OCI-LY7 (cell line): ENCODE data around the gene FSD2. TPM values are rescaled to one million over a fixed set of nuclear protein-coding genes. Genes with fewer than 3 reads are reported as not detected.

ENCODE experiments used
- BruUV-seq: library from RNA; stranded (reverse); fragments of 400-500 nt; replicated peaks from 2 replicates; lab custom pipeline; 2021; lab: Mats Ljungman, UMichigan
- CTCF ChIA-PET: fragments of 300-600 bp; sonication (Branson Sonifier 250); formaldehyde crosslinking; loops from one replicate; lab custom pipeline; 2022; ENCODE audit warnings: antibody characterized with exemption; ENCODE audit not compliant: unreplicated experiment; lab: Charles Lee
- POLR2A ChIA-PET: fragments of 300-600 bp; sonication (Branson Sonifier 250); formaldehyde crosslinking; loops from one replicate; lab custom pipeline; 2022; ENCODE audit warnings: antibody characterized with exemption; lab: Charles Lee
- DNase-seq: peaks from one replicate; pipeline ENCODE4 v3.0.0-alpha.2; 2015; ENCODE audit warnings: low spot score
- H2AFZ ChIP-seq: fragments of 200-600 bp; sonication (generic), shearing (Covaris generic); 2 replicates; pipeline ENCODE4 v1.6.1; 2014; ENCODE audit warnings: mild to moderate bottlenecking, antibody characterized with exemption, low read length, moderate library complexity
- H3K27ac ChIP-seq: fragments of 200-600 bp; sonication (generic); 2 replicates; pipeline ENCODE4 v1.5.1; 2014; ENCODE audit warnings: mixed run types, low read depth, mild to moderate bottlenecking, moderate library complexity, low read length, inconsistent platforms; ENCODE audit not compliant: poor library complexity, severe bottlenecking
- H3K36me3 ChIP-seq: fragments of 200-600 bp; sonication (generic); 2 replicates; pipeline ENCODE4 v1.6.1; 2014; ENCODE audit warnings: mild to moderate bottlenecking, antibody characterized with exemption, low read length, moderate library complexity, mixed read lengths; ENCODE audit not compliant: insufficient read depth
- H3K4me1 ChIP-seq: fragments of 200-600 bp; sonication (generic); 2 replicates; pipeline ENCODE4 v1.5.1; 2014; ENCODE audit warnings: mild to moderate bottlenecking, low read length; ENCODE audit not compliant: insufficient read depth, poor library complexity, severe bottlenecking
- H3K4me2 ChIP-seq: fragments of 200-600 bp; sonication (generic); 2 replicates; pipeline ENCODE4 v1.6.1; 2014; ENCODE audit warnings: mild to moderate bottlenecking, low read length
- H3K4me3 ChIP-seq: fragments of 200-600 bp; sonication (generic); 2 replicates; pipeline ENCODE4 v1.5.1; 2014; ENCODE audit warnings: mild to moderate bottlenecking, low read depth, low read length; ENCODE audit not compliant: poor library complexity, severe bottlenecking
- H3K79me2 ChIP-seq: fragments of 200-600 bp; sonication (generic); 2 replicates; pipeline ENCODE4 v1.6.1; 2016; ENCODE audit warnings: low read depth, mild to moderate bottlenecking, low read length, moderate library complexity, mixed read lengths; ENCODE audit not compliant: insufficient read depth
- H3K9me2 ChIP-seq: fragments of 200-600 bp; sonication (generic); 2 replicates; pipeline ENCODE4 v1.6.1; 2016; ENCODE audit warnings: mild to moderate bottlenecking, low read length, mixed read lengths; ENCODE audit not compliant: insufficient read depth
- H3K9me3 ChIP-seq: fragments of 200-600 bp; sonication (generic); 2 replicates; pipeline ENCODE4 v1.6.1; 2014; ENCODE audit warnings: mild to moderate bottlenecking, mixed run types, low read length, mixed read lengths
- H4K20me1 ChIP-seq: fragments of 200-600 bp; sonication (generic); 2 replicates; pipeline ENCODE4 v1.6.1; 2014; ENCODE audit warnings: mild to moderate bottlenecking, antibody characterized with exemption, low read length, moderate library complexity, mixed read lengths; ENCODE audit not compliant: insufficient read depth
- EZH2phosphoT487 ChIP-seq: fragments of 200-600 bp; sonication (generic); IDR thresholded peaks from 2 replicates; pipeline ENCODE4 v1.6.1; 2018; ENCODE audit warnings: low read depth, borderline replicate concordance, mild to moderate bottlenecking, mixed run types, antibody characterized with exemption, low read length, moderate library complexity, mixed read lengths
- intact Hi-C: fragments of 100-400 bp; cut with micrococcal nuclease; formaldehyde crosslinking; loops from one replicate; pipeline ENCODE4 v1.10.0; 2022; ENCODE audit not compliant: unreplicated experiment
- total RNA-seq, 2 experiments: library from RNA; depleted of rRNA in 1 of 2; stranded (reverse); fragments of >200 nt in 1 of 2; shearing (Covaris generic) in 1 of 2; gene quantifications; 2 replicates each; pipeline ENCODE4 v1.2.3, GENCODE V29; 2014 to 2022
- TF ChIP-seq, protein P1 (sequence below): fragments of 200-600 bp; sonication (generic); conservative IDR thresholded peaks from 2 replicates; pipeline ENCODE4 v1.5.1; 2014; ENCODE audit warnings: mild to moderate bottlenecking, antibody characterized with exemption, low read length, moderate library complexity, mixed read lengths

Gene FSD2
- total RNA-seq, 2 experiments from 2014 or later = 0.32 to 0.92 TPM

DNA sequence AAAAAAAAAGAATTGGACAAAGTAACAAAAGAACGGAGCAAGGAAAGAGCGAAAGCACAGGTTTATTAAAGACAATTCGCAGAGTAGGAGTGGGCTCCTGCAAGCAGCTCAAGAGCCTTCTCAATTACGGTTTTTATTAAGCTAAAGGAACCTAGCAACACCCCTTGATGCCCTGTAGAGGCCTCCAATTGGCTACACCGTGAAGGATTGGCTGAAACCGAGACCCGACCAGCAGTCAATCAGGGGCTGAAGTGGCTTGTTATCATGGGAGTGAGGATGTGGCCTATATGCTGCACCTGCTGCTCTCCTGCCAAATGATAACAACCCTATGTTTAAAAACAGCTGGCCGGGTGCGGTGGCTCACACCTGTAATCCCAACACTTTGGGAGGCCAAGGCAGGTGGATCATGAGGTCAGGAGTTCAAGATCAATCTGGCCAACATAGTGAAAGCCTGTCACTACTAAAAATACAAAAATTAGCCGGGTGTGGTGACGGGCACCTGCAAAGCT is 75.8 kb downstream of the FSD2 start:
- no peak for TF ChIP-seq EZH2phosphoT487
- TF ChIP-seq, protein P1, sequence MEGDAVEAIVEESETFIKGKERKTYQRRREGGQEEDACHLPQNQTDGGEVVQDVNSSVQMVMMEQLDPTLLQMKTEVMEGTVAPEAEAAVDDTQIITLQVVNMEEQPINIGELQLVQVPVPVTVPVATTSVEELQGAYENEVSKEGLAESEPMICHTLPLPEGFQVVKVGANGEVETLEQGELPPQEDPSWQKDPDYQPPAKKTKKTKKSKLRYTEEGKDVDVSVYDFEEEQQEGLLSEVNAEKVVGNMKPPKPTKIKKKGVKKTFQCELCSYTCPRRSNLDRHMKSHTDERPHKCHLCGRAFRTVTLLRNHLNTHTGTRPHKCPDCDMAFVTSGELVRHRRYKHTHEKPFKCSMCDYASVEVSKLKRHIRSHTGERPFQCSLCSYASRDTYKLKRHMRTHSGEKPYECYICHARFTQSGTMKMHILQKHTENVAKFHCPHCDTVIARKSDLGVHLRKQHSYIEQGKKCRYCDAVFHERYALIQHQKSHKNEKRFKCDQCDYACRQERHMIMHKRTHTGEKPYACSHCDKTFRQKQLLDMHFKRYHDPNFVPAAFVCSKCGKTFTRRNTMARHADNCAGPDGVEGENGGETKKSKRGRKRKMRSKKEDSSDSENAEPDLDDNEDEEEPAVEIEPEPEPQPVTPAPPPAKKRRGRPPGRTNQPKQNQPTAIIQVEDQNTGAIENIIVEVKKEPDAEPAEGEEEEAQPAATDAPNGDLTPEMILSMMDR = no peak
- intact Hi-C loops = no loop called here
- no peak overlapping the region for H3K27ac ChIP-seq
- H3K36me3 ChIP-seq = peaks cover 6% of the 10 kb centered on the region
- no peaks in the 10 kb centered on the region for H4K20me1 ChIP-seq
- ChIA-PET POLR2A (no interaction called here), CTCF (no interaction called here)
- H3K4me1 ChIP-seq = no peaks in the 10 kb centered on the region
- no peaks in the 10 kb centered on the region for H3K9me2 ChIP-seq
- no peak overlapping the region for H3K4me3 ChIP-seq
- H2AFZ ChIP-seq = no peak overlapping the region
- H3K79me2 ChIP-seq = no peaks in the 10 kb centered on the region
- no TSS peak for BruUV-seq
- no peak for DNase-seq
- H3K9me3 ChIP-seq = no peaks in the 10 kb centered on the region
- H3K4me2 ChIP-seq = no peak overlapping the region

- Histone ChIP-seq H3K4me2 (no peak overlapping the region), H3K36me3 (peaks cover 3% of the 10 kb centered on the region; the same call in 1 of the 2 replicates), H3K9me3 (no peaks in the 10 kb centered on the region), H4K20me1 (no peaks in the 10 kb centered on the region), H2AFZ (no peak overlapping the region), H3K79me2 (no peaks in the 10 kb centered on the region), H3K4me1 (no peaks in the 10 kb centered on the region), H3K4me3 (no peak overlapping the region), H3K27ac (no peak overlapping the region), H3K9me2 (no peaks in the 10 kb centered on the region)
- no peak for DNase-seq
- ChIA-PET CTCF (no interaction called here), POLR2A (no interaction called here)
- no TSS peak for BruUV-seq
- intact Hi-C loops = no loop called here
- TF ChIP-seq EZH2phosphoT487 = no peak
- TF ChIP-seq, protein P1 = no peak
Observed at GRCh38 chr15:82726816-82727215, 79.1 kb downstream of the FSD2 start.

GRCh38 chr15:82715003-82715402 is 90.9 kb downstream of the FSD2 start:
- no peak overlapping the region for H3K27ac ChIP-seq
- DNase-seq = no peak
- H2AFZ ChIP-seq = no peak overlapping the region
- no peak overlapping the region for H3K4me3 ChIP-seq
- no TSS peak for BruUV-seq
- no peaks in the 10 kb centered on the region for H3K4me1 ChIP-seq
- H3K79me2 ChIP-seq = no peaks in the 10 kb centered on the region
- ChIA-PET POLR2A (no interaction called here), CTCF (no interaction called here)
- no peaks in the 10 kb centered on the region for H3K36me3 ChIP-seq
- intact Hi-C loops = no loop called here
- no peak overlapping the region for H3K4me2 ChIP-seq
- no peaks in the 10 kb centered on the region for H3K9me2 ChIP-seq
- H3K9me3 ChIP-seq = no peaks in the 10 kb centered on the region
- TF ChIP-seq, protein P1 = no peak
- no peak for TF ChIP-seq EZH2phosphoT487
- no peaks in the 10 kb centered on the region for H4K20me1 ChIP-seq
